Kidney tubule cell (primary cell): ENCODE results near the gene CLCN4.

Experiments
- DNase-seq: peaks from one replicate; pipeline ENCODE4 v3.0.0-alpha.2; 2018; ENCODE audit warnings: low spot score

CLCN4 gene

GRCh38 chrX:10244915-10245622, 88.3 kb downstream of the CLCN4 start:
- no peak for DNase-seq

DNA sequence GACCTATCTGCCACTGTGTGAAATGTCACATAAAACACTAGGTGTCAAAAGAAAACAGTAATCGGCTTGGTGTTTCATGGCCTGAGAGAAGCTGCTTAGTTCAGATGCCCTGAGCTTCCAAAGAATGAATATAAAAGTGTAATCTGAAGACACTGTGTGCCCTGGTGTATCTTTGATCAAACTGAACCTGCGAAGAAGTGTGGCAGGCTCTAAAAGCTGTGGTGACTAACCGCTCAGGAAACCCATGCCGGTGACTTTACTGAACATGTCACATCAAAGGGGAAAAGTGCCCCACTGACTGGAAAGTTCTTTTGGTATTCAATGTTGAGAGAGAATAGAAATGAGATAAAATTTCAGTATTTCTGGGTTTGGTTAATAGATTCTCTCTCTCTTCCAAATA, 89.1 kb downstream of the CLCN4 start:
- DNase-seq, result no peak

DNA sequence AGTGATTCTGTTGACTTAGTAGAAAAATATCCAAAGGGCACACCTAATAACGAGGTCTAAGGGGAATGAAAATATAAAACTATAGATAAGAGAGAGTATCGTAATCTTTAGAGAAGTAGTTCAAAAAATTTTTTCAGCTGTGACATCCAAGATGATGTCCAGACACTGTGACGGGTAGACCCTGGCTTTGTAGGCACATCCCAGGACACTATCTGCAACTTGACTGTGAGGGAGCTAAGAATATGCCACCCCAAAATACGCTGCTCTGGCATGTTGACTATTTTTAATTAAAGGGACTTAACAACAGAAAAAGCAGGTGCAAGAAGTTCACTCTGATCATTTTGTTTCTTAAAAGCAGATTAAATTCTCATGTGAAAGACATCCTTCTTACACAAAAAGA, 89.5 kb downstream of the CLCN4 start:
- DNase-seq, result no peak

DNA sequence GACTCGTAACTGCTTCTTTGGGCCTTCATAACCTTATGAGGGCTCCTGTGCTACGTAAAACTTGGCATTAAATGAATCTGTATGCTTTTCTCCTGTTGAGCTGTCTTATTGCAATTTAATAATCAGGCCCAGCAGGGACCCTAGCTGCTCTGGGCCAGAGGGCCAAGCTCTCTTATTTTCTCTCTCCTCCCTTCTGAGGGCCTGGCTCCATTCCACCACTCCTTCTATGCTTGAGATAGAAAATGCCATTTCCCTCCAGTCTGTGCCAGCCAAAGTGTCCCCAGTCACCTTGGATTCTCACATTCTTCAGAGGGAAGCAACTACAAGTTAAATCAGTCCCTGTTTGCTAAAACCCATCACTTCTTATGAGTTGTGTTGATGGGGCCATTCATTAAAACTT, 90.1 kb downstream of the CLCN4 start:
- DNase-seq, result no peak

DNA sequence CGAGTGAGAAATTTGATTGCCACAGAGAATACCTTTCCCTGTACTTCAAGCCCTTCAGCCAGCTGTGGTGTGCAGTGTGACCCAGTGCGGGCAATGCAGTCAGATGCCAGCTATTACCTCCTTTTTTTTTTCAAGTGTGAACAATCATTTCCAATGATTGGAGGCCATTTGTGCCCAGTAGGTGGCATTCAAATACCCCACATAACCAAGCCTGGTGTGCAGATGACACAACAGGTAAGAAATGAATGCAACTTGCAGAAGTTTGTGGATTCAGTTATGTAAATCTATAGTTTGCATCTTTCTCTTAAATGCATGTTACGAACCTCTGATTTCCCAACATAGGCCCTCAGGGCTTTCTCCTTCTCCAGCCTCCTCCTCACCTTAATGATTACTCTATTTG, 98.0 kb downstream of the CLCN4 start:
- peak; percentile 43 for DNase-seq

- no peak for DNase-seq
Measured at GRCh38 chrX:10259716-10260115, 102.9 kb downstream of the CLCN4 start.

GRCh38 chrX:10265775-10266174, 109.0 kb downstream of the CLCN4 start:
- DNase-seq, result no peak

DNA sequence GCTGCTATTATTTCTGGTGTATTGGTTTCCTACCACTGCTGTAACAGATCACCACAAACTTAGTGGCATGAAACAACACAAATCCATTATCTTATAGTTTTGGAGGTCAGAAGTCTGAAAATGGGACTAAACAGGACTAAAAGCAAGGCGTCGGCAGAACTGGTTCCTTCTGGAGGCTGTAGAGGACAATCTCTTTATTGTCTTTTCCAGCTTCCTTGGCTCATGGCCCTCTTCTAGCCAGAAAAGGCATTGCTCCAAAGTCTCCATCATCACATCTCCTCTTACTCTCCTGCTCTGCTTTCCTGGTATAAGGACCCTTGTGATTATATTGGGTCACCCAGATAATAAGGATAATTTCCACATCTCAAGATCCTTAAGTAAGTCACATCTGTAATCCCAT, 121.9 kb downstream of the CLCN4 start:
- DNase-seq, result no peak

DNA sequence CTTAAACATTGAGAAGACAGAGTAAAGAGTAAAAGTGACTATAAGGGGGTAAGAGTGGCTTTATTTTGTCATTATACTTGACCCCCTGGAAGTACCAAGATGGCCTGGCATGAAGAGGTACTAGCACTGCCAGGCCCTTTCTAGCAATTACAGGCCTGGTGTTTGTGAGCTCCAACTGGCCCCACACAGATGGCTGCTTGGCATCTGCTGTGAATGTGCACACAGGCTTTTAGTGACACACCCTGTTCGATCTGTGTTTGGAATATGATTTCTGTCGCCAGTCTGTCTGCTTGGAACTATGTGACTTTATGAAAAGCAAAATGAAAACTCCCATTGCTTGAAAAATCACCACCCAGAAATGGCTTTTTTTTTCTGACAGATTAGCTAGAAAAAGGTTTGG, 123.3 kb downstream of the CLCN4 start:
- DNase-seq, result no peak

GRCh38 chrX:10282490-10282889, 125.7 kb downstream of the CLCN4 start:
- no peak for DNase-seq

DNA sequence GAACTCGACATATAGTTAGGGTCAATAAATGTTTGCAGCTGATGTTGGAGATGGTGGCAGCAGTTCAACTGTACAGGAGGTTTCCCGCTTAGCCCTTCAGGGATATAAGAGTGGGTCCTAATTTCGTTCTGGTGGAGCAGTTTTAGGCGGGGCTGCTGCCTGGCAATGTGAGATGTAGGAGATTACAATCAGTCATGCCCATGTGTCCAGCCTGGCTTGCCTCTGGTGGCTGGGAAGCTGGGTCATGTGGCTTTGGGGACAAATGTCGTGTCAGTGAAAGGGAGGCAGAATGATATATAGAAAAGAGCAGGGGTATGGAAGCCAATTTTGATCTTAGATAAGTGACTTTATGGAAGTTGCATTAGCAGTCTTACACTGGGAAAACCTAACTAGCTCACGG, 129.4 kb downstream of the CLCN4 start:
- no peak for DNase-seq
